NCI-H748 (cell line): ENCODE results near the gene LRRC37A3.
"Not testable (repeated sequence)": the region's sequence is repeated elsewhere in the genome, so short reads cannot be mapped to it uniquely, and the experiment has no call there.

Source experiments
- DNase-seq: peaks from one replicate; lab custom pipeline; 2025; ENCODE audit not compliant: unreplicated experiment; lab: John Stamatoyannopoulos, UW

LRRC37A3 gene

DNA sequence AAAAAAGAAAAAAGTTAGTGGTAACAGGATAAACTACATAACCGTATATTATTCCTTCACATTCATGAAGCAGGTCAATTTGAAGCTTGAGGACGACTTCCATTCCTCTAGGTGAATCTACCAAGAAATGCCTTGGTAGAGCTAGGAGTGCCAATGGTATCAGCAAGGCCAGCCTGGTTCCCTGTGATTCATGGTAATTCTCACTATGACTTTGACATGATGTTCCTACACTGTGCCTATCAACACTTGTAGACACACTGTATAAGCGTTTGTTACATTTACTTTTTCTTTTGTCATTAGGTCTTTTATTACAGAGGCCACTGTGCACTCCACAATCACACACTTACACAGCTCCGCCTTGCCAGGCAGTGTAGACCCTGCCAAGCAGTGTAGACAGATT is 7.2 kb upstream of the LRRC37A3 start:
- DNase-seq: not testable (repeated sequence)

DNA sequence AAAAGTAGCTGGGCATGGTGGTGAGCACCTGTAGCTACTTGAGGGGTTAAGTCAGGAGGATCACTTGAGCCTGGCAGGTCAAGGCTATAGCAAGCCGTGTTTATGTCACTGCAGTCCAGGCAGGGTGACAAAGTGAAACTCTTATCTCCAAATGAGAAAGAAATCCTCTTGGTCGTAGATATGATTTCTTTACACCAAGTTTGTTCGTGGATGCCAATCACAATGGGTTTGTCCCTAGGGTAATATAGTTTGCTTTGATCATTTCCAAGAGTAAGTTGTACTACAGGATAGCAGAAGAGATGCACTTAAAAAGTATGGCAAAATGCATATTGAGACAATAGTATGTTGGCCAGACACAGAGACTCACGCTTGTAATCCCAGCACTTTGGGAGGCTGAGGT is 6.0 kb upstream of the LRRC37A3 start:
- DNase-seq: not testable (repeated sequence)

DNA sequence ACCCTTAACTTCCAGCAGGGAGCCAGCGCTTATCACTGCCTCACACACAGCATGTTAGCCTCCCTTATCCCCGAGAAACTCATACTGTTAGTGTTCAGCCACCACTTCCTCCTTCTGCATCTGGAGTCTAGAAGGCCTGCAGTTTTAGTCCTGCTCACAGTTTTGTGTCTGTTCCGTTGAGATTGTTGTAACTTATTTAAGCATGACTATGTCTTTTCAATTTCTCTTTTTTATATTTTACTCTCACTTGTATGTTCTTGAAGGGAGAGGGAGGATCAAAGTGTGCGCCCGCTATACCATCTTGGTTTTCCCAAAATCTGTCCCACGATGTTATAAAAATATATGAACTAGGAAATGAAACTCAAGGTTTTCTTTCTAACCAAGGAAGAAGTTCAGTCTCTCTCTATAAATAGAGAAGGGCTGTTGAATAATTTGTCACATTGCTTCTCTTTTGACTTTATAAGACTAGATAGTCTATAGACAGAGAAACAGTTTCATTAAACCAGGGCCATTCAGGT is 3.8 kb upstream of the LRRC37A3 start:
- DNase-seq: not testable (repeated sequence)

DNA sequence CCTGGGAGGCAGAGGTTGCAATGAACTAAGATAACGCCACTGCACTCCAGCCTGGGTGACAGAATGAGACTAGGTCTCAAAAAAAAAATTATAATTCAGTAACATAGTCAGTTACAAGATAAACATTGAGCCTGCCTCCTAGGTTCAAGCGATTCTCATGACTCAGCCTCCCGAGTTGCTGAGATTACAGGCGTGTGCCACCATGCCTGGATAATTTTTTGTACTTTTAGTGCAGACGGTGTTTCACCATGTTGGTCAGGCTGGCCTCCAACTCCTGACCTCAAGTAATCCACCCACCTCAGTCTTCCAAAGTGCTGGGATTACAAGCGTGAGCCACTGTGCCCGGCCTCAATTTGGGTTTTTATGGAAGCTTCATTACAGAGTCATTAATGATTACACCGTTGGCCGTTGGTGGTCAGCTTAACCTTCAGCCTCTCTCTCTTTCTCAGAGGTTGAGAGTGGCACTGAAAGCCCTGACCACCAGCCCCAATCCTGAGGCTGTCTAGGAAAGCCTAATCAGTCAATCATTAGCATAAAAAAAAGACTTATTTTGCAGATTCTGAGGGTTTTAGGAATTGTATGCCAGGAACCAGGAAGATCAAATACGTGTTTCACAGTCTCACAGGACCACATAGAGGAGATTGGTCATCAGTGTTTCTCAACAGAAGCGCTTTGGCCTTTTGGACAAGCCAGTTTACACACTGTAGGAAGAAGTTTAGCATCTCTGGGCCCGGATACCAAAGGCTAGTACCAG is 1.3 kb upstream of the LRRC37A3 start:
- no peak for DNase-seq

DNA sequence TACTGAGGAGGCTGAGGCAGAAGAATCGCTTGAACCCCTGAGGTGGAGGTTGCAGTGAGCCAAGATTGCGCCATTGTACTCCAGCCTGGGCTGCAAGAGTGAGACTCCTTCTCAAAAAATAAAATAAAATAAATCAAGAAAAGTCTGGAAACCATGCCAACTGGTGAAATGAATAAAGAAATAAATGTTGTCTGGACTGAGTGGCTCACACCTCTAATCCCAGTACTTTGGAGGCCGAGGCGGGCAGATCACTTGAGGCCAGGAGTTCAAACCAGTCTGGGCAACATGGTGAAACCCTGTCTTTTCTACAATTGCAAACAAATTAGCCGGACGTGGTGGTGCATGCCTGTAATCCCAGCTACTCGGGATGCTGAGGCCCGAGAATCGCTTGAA is 744 bp upstream of the LRRC37A3 start:
- DNase-seq: no peak

DNA sequence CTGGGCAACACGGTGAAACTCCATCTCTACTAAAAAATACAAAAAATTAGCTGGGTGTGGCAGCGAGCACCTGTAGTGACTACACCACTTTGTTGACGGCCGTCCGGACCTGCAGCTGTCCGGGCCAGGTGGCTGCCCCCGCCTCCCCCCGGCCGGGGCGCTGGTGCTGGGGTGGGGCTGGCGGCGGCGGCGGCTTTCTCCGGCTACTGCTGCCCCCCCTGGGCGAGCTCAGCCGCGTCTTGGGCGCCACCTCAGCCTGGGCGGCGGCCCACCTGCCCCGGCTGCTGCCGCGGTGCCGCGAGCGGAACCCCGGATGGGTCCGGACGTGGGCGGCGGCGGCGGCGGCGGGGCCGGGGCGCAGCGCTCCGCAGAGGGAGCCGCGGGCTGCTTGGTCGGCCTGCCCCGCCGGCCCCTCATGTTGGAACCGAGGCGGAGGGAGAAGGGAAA is 413 bp downstream of the LRRC37A3 start:
- DNase-seq: peak; percentile 63

DNA sequence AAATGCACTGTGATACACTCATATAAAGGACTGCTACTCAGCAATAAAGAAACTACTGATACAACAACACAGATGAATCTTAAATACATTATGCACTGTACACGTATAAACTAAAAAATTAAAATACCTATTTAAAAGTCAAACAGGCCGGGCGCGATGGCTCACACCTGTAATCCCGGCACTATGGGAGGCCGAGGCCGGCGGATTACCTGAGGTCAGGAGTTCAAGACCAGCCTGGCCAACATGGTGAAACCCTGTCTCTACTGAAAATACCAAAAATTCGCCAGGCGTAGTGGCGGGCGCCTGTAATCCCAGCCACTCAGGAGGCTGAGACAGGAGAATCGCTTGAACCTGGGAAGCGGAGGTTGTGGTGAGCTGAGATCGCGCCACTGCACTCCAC is 1.7 kb downstream of the LRRC37A3 start:
- not testable (repeated sequence) for DNase-seq

- DNase-seq: not testable (repeated sequence)
These were observed 4.0 kb downstream of the LRRC37A3 start for GRCh38 chr17:64915244-64915643.

DNA sequence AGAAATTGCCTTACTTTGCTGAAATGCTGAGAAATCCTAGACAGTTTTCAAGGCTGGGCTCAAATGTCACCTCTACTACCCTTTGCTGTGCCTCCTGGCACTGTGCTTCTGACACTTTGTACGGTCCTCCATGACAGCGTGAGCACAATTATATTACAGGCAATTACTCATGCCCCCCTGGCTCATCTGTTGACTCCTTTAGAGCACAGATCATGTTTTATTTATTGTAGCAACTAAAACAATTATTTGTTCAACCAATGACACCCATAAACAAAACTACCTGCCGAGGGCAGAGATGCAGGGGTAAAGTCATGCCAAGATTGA is 9.1 kb downstream of the LRRC37A3 start:
- not testable (repeated sequence) for DNase-seq

DNA sequence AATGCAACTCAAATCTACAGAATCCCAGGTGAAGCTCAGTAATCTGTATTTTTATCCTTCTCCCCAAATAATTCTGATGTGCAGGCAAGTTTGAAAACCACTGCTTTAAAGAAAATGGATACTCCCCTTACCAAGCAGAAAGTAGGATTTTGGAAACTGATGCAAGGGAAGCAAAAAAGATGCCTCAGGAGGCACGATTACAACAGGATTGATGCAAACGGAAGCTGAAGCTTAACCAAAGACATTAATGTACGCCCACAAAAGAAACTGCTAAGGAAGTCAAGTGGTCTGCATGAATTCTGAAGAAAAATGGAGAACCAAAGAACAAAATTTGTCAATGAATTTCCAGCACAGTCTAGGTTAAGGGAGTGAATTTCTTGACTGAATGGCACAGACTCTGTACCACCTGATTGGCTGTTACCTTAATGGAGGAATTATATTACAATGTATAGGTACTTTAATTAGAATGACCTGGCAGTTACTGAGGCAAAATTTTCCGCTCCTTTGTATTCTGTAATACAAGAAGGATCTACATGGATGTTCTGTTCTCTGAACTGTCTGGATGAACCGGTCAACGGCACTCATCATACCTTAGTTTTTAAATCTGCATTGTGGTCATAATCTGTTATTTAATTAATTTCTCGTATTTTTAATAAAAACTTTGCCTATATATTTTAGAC is 9.6 kb downstream of the LRRC37A3 start:
- not testable (repeated sequence) for DNase-seq

- not testable (repeated sequence) for DNase-seq
These were observed 15.2 kb downstream of the LRRC37A3 start for GRCh38 chr17:64904069-64904468.

DNA sequence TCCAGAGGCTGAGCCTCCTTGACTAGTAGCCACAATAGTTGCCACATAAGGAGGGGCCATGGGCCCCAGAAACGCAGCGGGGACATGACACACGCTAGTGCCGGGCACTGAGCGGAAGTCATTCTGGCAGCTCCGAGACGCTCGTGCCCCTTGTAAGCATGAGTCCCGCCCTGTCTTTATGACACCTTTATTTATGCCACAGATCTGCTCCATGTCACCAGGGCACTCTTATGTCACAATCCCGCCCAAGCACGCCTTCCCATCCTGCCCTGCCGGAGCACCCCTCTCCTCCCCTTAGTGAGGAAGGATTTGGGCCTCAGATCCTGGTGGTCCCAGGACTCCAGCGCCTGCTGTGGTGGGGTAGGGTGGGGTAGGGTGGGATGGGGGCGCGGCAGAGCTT is 22.1 kb downstream of the LRRC37A3 start:
- DNase-seq: not testable (repeated sequence)

GRCh38 chr17:64874210-64874609 is 45.1 kb downstream of the LRRC37A3 start:
- DNase-seq: not testable (repeated sequence)

- DNase-seq: peak; percentile 49
These were observed 71.5 kb downstream of the LRRC37A3 start for GRCh38 chr17:64847504-64848466.

- not testable (repeated sequence) for DNase-seq
These were observed 72.4 kb downstream of the LRRC37A3 start for GRCh38 chr17:64846892-64847291.

DNA sequence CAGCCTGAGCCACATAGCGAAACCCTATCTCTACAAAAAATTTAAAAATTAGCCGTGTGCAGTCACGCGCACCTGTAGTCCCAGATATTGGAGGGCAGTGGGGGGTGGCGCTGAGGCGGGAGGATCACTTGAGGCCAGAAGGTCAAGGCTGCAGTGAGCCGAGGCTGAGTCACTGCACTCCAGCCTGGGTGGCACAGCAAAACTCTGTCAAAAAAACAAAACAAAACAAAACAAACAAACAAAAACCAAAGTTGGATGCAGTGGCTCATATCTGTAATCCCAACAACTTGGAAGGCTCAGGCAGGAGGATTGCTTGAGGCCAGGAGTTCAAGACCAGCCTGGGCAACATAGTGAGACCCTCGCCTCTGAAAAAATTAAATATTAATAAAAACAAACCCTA is 75.4 kb downstream of the LRRC37A3 start:
- DNase-seq: not testable (repeated sequence)

DNA sequence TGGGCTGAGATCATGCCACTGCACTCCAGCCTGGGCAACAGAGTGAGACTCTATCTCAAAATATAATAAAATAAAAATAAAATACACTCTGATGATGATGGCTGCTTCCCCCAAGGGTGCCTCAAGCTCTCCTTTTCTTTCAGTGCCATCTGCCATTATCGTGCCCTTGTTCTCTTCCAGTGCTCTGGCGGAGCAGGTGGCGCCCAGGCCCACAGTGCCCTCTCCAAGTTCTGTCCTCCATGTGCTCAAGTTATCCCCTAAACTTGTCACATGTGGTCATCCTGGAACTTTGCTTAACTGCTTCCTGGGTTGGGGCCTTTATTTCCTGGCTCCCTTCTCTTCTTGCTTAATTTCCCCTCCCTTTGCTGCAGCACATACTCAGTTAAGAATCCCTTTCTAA is 76.4 kb downstream of the LRRC37A3 start:
- DNase-seq: not testable (repeated sequence)

- DNase-seq: not testable (repeated sequence)
These were observed 78.3 kb downstream of the LRRC37A3 start for GRCh38 chr17:64840960-64841359.

DNA sequence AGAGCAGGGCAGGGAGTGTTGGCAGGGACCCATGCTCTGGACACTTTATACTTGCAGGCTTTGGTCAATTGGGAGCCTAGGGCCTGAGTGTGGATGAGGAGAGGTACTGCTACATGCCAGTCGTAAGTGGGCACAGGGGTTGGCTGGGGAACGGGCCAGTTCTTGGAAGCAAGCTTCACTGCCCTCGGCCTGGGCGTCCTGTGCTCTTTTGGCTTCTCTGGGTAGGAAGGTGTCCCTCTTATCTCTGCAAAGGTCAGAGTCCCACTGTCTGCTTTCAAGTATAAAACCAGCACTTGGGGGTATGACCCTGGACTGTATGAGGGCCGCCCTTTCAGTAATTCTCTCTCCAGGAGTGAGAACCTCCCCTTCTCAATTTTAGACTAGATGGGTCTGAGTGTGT is 80.8 kb downstream of the LRRC37A3 start:
- not testable (repeated sequence) for DNase-seq

DNA sequence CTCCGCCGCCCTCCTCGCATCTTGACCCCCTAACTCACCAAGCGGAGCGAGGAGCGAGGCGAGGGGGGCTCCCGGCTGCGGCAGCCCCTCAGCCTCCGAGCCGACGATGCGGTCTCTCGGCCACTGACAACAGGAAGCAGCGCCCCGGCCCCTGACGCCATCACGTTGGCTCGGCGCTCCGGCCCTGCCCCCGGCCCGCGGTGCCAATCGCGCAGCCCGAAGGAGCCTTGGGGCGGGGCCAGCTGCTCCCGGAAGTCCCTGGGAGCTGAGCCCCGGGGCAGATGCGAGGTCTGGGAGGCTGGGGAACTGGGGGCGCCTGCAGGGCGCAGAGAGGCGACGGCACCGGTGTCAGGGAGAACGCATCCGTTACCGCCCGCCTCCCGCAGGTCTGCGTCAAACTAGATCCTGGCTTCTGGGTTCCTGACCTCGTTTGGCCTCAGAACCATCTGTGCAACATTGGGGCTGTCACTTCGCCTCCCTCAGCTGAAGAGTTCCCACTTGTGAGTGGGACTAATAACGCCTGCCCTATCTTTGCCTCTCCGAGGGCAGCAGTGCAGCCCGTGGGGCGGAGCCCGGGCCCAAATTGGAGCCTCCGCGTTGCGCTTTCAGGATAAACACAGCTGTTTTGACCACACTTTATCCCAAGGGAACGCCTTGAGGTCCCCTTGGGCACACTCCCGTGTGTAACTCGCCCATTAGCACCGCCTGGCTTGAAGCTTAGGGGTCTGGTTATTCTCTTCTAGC is 82.1 kb downstream of the LRRC37A3 start:
- DNase-seq: peak; percentile 78
